IMR-90 (cell line): ENCODE results near the gene BEAN1.

Experiments
- CEBPB ChIP-seq: IDR thresholded peaks from 2 replicates; pipeline ENCODE4 v1.6.1; 2012; ENCODE audit warnings: low read depth, low read length, improper control_type of control experiment
- FOS ChIP-seq: fragments of 150-350 bp; IDR thresholded peaks from 2 replicates; pipeline ENCODE4 v1.6.1; 2016; ENCODE audit warnings: low read depth, low read length
- MAFK ChIP-seq: IDR thresholded peaks from 2 replicates; pipeline ENCODE4 v1.6.1; 2012; ENCODE audit warnings: low read depth, low read length, improper control_type of control experiment
- MAZ ChIP-seq: IDR thresholded peaks from 2 replicates; pipeline ENCODE4 v1.6.1; 2012; ENCODE audit warnings: low read depth, mild to moderate bottlenecking, low read length, improper control_type of control experiment, moderate library complexity, borderline replicate concordance
- NFE2L2 ChIP-seq: fragments of 150-350 bp; IDR thresholded peaks from 2 replicates; pipeline ENCODE4 v1.6.1; 2016; ENCODE audit warnings: low read depth, mild to moderate bottlenecking, low read length
- POLR2A ChIP-seq: IDR thresholded peaks from 2 replicates; pipeline ENCODE4 v1.6.1; 2012; ENCODE audit warnings: mild to moderate bottlenecking, low read depth, low read length
- RAD21 ChIP-seq: IDR thresholded peaks from 2 replicates; pipeline ENCODE4 v1.6.1; 2012; ENCODE audit warnings: low read length, improper control_type of control experiment
- RCOR1 ChIP-seq: IDR thresholded peaks from 2 replicates; pipeline ENCODE4 v1.6.1; 2012; ENCODE audit warnings: mild to moderate bottlenecking, low read length, improper control_type of control experiment; ENCODE audit not compliant: insufficient replicate concordance
- RFX5 ChIP-seq: IDR thresholded peaks from 2 replicates; pipeline ENCODE4 v1.8.0; 2012; ENCODE audit warnings: low read depth, mild to moderate bottlenecking, low read length, moderate library complexity
- SMC3 ChIP-seq: fragments of 150-350 bp; IDR thresholded peaks from 2 replicates; pipeline ENCODE4 v1.6.1; 2016; ENCODE audit warnings: low read depth, mild to moderate bottlenecking, antibody characterized with exemption, low read length, moderate library complexity
- TF ChIP-seq, protein P1 (sequence below): conservative IDR thresholded peaks from 2 replicates; pipeline ENCODE4 v1.5.1; 2012; ENCODE audit warnings: mild to moderate bottlenecking, low read depth, low read length, improper control_type of control experiment
- TF ChIP-seq, protein P2 (sequence below): fragments of 150-350 bp; IDR thresholded peaks from 2 replicates; pipeline ENCODE4 v1.6.1; 2017; ENCODE audit warnings: mild to moderate bottlenecking, antibody characterized with exemption, low read length, low read depth
- TF ChIP-seq, protein P3 (sequence below): fragments of 150-350 bp; IDR thresholded peaks from 2 replicates; pipeline ENCODE4 v1.6.1; 2016; ENCODE audit warnings: low read depth, mild to moderate bottlenecking, low read length, moderate library complexity, borderline replicate concordance

DNA sequence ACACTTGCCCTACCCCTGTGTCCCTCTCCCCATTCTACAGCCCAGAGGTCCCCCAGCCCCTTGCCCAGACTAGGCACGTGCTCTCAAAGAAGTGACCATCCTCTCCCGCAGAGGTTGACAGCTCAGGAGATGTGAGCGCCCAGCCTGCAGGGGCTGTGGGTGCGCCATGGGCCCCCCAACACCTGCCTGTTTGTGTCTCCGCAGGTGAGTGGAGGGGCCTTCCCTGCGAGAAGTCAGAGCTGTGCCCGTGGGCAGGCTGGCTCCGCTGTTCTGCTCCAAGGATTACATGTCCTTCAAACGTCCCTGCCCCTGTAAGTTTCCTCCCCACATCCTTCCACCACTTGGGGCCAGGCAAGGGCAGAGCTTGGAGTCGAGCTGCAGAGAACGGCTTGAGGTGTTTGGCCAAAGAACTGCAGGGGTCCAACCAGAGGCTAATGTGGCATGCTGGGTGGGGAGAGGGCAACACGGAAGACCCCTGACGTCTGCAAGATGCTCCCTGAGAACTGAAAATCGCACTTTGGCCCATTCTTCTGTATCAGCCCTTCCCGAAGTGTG, 10.4 kb downstream of the BEAN1 start:
- TF ChIP-seq, protein P1, sequence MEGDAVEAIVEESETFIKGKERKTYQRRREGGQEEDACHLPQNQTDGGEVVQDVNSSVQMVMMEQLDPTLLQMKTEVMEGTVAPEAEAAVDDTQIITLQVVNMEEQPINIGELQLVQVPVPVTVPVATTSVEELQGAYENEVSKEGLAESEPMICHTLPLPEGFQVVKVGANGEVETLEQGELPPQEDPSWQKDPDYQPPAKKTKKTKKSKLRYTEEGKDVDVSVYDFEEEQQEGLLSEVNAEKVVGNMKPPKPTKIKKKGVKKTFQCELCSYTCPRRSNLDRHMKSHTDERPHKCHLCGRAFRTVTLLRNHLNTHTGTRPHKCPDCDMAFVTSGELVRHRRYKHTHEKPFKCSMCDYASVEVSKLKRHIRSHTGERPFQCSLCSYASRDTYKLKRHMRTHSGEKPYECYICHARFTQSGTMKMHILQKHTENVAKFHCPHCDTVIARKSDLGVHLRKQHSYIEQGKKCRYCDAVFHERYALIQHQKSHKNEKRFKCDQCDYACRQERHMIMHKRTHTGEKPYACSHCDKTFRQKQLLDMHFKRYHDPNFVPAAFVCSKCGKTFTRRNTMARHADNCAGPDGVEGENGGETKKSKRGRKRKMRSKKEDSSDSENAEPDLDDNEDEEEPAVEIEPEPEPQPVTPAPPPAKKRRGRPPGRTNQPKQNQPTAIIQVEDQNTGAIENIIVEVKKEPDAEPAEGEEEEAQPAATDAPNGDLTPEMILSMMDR, result no peak
- TF ChIP-seq, protein P2, sequence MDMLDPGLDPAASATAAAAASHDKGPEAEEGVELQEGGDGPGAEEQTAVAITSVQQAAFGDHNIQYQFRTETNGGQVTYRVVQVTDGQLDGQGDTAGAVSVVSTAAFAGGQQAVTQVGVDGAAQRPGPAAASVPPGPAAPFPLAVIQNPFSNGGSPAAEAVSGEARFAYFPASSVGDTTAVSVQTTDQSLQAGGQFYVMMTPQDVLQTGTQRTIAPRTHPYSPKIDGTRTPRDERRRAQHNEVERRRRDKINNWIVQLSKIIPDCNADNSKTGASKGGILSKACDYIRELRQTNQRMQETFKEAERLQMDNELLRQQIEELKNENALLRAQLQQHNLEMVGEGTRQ, result no peak
- TF ChIP-seq POLR2A, result no peak
- no peak for TF ChIP-seq RFX5
- TF ChIP-seq, protein P3, sequence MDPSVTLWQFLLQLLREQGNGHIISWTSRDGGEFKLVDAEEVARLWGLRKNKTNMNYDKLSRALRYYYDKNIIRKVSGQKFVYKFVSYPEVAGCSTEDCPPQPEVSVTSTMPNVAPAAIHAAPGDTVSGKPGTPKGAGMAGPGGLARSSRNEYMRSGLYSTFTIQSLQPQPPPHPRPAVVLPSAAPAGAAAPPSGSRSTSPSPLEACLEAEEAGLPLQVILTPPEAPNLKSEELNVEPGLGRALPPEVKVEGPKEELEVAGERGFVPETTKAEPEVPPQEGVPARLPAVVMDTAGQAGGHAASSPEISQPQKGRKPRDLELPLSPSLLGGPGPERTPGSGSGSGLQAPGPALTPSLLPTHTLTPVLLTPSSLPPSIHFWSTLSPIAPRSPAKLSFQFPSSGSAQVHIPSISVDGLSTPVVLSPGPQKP, result no peak
- no peak for TF ChIP-seq CEBPB
- no peak for TF ChIP-seq RAD21
- TF ChIP-seq MAFK, result no peak
- no peak for TF ChIP-seq NFE2L2
- no peak for TF ChIP-seq MAZ
- TF ChIP-seq SMC3, result no peak
- TF ChIP-seq RCOR1, result no peak
- TF ChIP-seq FOS, result no peak
